ENCODE measurements around the gene MAP4. TPM values are rescaled to one million over a fixed set of nuclear protein-coding genes. Genes with fewer than 3 reads are reported as not detected.

The MAP4 gene
- total and polyA plus RNA-seq, 4 donors = 110 to 467 (median 266) TPM

DNA sequence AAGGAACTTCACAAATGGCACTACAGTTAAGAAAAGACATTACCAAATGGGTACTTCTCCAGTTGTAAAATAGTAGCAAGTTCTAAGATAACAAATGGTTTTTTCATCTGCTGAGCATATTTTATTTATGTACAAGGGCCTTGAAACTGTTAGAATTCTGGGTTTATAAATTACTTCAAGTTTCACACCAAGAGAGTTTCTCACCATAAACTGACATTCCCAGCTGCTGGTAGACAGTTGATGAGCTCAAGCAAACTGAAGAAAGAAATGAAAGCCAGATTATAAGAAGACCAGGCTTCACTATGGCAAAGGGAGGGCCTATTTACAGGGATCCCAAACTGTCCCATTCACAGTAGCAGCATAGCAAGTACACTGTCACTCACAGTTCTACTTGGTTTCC is 113.5 kb downstream of the MAP4 start:
- intact Hi-C loops (cut with DNase I) = no loop called here
- Histone ChIP-seq H3K4me1 (ENCODE audit: control insufficient read depth in 1 of 2, insufficient read depth in 2 of 2, low read length in 2 of 2) (peaks cover 2% of the 10 kb centered on the region in 2 donors), H3K36me3 (ENCODE audit: control insufficient read depth in 1 of 2, insufficient read depth in 2 of 2, low read length in 1 of 2) (peaks cover 0 to 4% of the 10 kb centered on the region in 2 donors), H3K9me3 (ENCODE audit: control insufficient read depth, low read length) (no peaks in the 10 kb centered on the region), H3K27ac (ENCODE audit: low read depth in 1 of 2, low read length in 2 of 2) (no peak overlapping the region), H3K4me3 (ENCODE audit: low read length in 2 of 2) (no peak overlapping the region), H3K27me3 (ENCODE audit: control insufficient read depth in 1 of 2, insufficient read depth in 2 of 2, low read length in 1 of 2) (no peaks in the 10 kb centered on the region)
- ATAC-seq (ENCODE audit: low FRiP score) (no peak), DNase-seq (no peak)

DNA sequence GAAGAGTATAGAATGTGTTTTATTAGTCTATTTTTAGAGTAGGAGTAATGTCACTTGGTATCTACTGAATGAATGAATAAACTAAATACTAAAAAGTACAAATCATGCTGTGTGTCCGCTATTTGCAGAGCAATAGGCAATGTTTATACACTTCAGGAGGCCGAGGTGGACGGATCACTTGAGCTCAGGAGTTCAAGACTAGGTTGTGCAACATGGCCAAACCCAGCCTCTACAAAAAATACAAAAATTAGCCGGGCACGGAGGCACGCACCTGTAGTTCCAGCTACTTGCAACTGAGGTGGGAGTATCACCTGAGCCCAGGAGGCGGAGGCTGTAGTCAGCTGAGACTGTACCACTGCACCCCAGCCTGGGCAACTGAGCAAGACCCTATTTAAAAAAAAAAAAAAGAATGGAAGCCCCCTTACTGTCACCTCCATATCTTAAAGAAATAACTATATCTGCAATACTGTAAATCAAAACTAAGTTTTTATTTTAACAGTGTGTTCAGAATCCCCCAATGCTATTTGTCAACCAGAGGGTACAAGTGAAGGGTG is 114.9 kb downstream of the MAP4 start:
- intact Hi-C loops (cut with DNase I) = no loop called here
- H3K27ac ChIP-seq (ENCODE audit: low read depth in 1 of 2, low read length in 2 of 2) = no peak overlapping the region
- H3K27me3 ChIP-seq (ENCODE audit: control insufficient read depth in 1 of 2, insufficient read depth in 2 of 2, low read length in 1 of 2) = no peaks in the 10 kb centered on the region
- 55 to 56% methylated on average over 7 of the region's 7 CpGs for WGBS, 2 donors
- H3K9me3 ChIP-seq (ENCODE audit: control insufficient read depth, low read length) = no peaks in the 10 kb centered on the region
- no peak overlapping the region for H3K4me3 ChIP-seq (ENCODE audit: low read length in 2 of 2)
- H3K36me3 ChIP-seq (ENCODE audit: control insufficient read depth in 1 of 2, insufficient read depth in 2 of 2, low read length in 1 of 2) = peaks cover 0 to 2% of the 10 kb centered on the region in 2 donors
- H3K4me1 ChIP-seq (ENCODE audit: control insufficient read depth in 1 of 2, insufficient read depth in 2 of 2, low read length in 2 of 2) = peaks cover 2% of the 10 kb centered on the region in 2 donors
- ATAC-seq (ENCODE audit: low FRiP score) (no peak), DNase-seq (no peak)

DNA sequence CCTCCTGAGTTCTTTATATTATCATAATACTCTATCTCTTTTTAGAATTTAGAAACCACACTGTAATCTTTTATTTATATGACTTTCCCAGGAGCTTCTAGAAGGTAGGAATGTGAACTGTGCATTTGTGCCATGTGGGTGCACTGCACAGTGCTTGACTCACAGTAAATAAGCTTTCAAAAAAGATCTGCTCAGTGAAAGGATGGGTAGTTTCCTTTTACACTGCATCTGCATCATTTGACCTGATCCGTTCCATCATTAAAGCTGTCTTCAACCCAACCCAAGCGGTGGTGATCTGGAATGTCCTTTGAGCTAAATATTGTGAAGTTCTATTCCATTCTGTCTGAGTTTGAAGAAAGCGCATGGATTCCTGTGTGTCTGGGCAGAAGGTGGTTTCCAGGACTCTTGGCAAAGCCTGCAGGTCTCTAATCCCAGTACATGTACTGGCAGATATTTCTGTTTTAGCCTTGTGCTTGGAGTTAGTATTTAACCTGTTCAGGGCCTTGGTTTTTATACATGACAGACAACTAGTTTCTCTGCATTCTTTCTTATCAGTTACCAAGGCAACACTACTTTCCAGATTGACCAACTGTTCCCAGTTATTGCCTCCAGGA is 116.6 kb downstream of the MAP4 start:
- peaks cover 0 to 2% of the 10 kb centered on the region in 2 donors for H3K36me3 ChIP-seq (ENCODE audit: control insufficient read depth in 1 of 2, insufficient read depth in 2 of 2, low read length in 1 of 2)
- ATAC-seq (ENCODE audit: low FRiP score) = no peak
- no peak overlapping the region for H3K4me3 ChIP-seq (ENCODE audit: low read length in 2 of 2)
- H3K4me1 ChIP-seq (ENCODE audit: control insufficient read depth in 1 of 2, insufficient read depth in 2 of 2, low read length in 2 of 2) = peaks cover 2% of the 10 kb centered on the region in 2 donors
- intact Hi-C loops (cut with DNase I) = loop anchor here in 1 of 2 donors (5.0 kb wide), 1 partner anchor 93 kb away; no protein-coding TSS in a partner anchor
- no peaks in the 10 kb centered on the region for H3K9me3 ChIP-seq (ENCODE audit: control insufficient read depth, low read length)
- no peaks in the 10 kb centered on the region for H3K27me3 ChIP-seq (ENCODE audit: control insufficient read depth in 1 of 2, insufficient read depth in 2 of 2, low read length in 1 of 2)
- H3K27ac ChIP-seq (ENCODE audit: low read depth in 1 of 2, low read length in 2 of 2) = no peak overlapping the region
- DNase-seq = no peak
- WGBS, 2 donors = 12 to 13% methylated on average over 3 of the region's 3 CpGs

DNA sequence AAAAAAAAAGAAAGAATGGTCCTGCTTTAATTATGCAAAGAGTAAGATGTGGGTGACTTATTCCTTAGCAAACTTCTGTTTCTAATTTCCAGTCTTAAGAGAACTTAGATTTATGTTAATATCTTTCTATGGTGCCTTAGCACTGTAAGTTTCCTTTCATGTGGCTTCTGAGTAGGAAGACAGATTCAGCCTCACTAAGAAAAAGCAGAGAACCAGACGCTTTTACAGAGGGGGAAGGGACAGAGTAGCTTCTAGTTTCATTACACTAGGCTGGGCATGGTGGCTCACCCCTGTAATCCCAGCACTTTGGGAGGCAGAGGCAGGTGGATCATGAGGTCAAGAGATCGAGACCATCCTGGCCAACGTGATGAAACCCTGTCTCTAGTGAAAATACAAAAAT is 118.3 kb downstream of the MAP4 start:
- Histone ChIP-seq H3K36me3 (ENCODE audit: control insufficient read depth in 1 of 2, insufficient read depth in 2 of 2, low read length in 1 of 2) (peaks cover 0 to 2% of the 10 kb centered on the region in 2 donors), H3K4me1 (ENCODE audit: control insufficient read depth in 1 of 2, insufficient read depth in 2 of 2, low read length in 2 of 2) (peaks cover 2% of the 10 kb centered on the region in 2 donors), H3K27me3 (ENCODE audit: control insufficient read depth in 1 of 2, insufficient read depth in 2 of 2, low read length in 1 of 2) (no peaks in the 10 kb centered on the region), H3K27ac (ENCODE audit: low read depth in 1 of 2, low read length in 2 of 2) (no peak overlapping the region), H3K9me3 (ENCODE audit: control insufficient read depth, low read length) (no peaks in the 10 kb centered on the region), H3K4me3 (ENCODE audit: low read length in 2 of 2) (no peak overlapping the region)
- intact Hi-C loops (cut with DNase I) = loop anchor here in 1 of 2 donors (5.0 kb wide), 1 partner anchor 94 kb away; no protein-coding TSS in a partner anchor
- 82 to 86% methylated on average over 3 of the region's 3 CpGs for whole genome bisulfite sequencing, 2 donors
- ATAC-seq (ENCODE audit: low FRiP score) (no peak), DNase-seq (no peak)

DNA sequence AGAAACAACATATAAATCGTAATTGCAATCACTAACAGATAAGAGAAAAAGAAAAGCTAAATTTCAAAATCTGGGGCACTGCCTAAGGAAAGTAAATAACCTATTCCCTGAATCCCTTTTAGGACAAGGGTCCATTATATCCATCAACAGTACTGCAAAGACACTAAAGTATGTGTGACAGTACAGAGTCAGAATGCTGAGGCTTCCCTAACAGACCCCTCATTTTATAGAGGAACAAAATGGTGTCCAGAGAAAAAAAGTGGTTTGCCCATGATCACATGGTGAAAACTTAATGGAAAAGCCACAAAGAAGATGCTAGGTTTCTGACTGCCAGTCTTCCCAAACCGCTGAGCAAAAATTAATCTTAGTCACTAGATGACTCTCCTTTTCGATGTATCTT is 119.5 kb downstream of the MAP4 start:
- Histone ChIP-seq H3K4me1 (ENCODE audit: control insufficient read depth in 1 of 2, insufficient read depth in 2 of 2, low read length in 2 of 2) (peaks cover 2% of the 10 kb centered on the region in 2 donors), H3K9me3 (ENCODE audit: control insufficient read depth, low read length) (no peaks in the 10 kb centered on the region), H3K36me3 (ENCODE audit: control insufficient read depth in 1 of 2, insufficient read depth in 2 of 2, low read length in 1 of 2) (peaks cover 0 to 5% of the 10 kb centered on the region in 2 donors), H3K4me3 (ENCODE audit: low read length in 2 of 2) (no peak overlapping the region), H3K27me3 (ENCODE audit: control insufficient read depth in 1 of 2, insufficient read depth in 2 of 2, low read length in 1 of 2) (no peaks in the 10 kb centered on the region), H3K27ac (ENCODE audit: low read depth in 1 of 2, low read length in 2 of 2) (no peak overlapping the region)
- 87 to 93% methylated on average over 3 of the region's 3 CpGs for WGBS, 2 donors
- DNase-seq (no peak), ATAC-seq (ENCODE audit: low FRiP score) (no peak)
- intact Hi-C loops (cut with DNase I) = loop anchor here in 1 of 2 donors (5.0 kb wide), 1 partner anchor 96 kb away; no protein-coding TSS in a partner anchor

DNA sequence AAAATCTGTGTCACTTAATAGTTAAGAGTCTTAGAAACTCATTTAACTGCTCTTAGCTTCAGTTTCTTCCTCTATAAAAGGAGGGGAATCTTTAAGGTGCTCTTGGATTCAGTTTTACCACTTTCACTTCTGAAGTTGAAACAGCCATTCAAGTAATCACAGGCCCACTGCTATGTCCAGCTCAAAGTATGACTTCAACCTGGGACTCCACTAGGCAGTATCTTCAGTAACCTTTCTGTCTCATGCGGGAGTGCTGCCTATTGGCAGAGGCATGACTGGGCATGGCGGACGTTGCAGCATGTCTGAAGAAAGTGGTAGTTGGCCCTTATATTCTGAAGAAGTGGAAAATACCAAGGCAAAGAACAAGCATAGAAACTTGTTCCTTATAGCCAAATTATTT is 121.0 kb downstream of the MAP4 start:
- ATAC-seq (ENCODE audit: low FRiP score) (no peak), DNase-seq (no peak)
- intact Hi-C loops (cut with DNase I) = loop anchor here in 1 of 2 donors (5.0 kb wide), 1 partner anchor 97 kb away; no protein-coding TSS in a partner anchor
- peaks cover 0 to 3% of the 10 kb centered on the region in 2 donors for H3K36me3 ChIP-seq (ENCODE audit: control insufficient read depth in 1 of 2, insufficient read depth in 2 of 2, low read length in 1 of 2)
- H3K9me3 ChIP-seq (ENCODE audit: control insufficient read depth, low read length) = no peaks in the 10 kb centered on the region
- H3K27me3 ChIP-seq (ENCODE audit: control insufficient read depth in 1 of 2, insufficient read depth in 2 of 2, low read length in 1 of 2) = no peaks in the 10 kb centered on the region
- no peak overlapping the region for H3K4me3 ChIP-seq (ENCODE audit: low read length in 2 of 2)
- H3K27ac ChIP-seq (ENCODE audit: low read depth in 1 of 2, low read length in 2 of 2) = no peak overlapping the region
- WGBS, 2 donors = 69% methylated on average over 3 of the region's 3 CpGs
- H3K4me1 ChIP-seq (ENCODE audit: control insufficient read depth in 1 of 2, insufficient read depth in 2 of 2, low read length in 2 of 2) = no peaks in the 10 kb centered on the region

DNA sequence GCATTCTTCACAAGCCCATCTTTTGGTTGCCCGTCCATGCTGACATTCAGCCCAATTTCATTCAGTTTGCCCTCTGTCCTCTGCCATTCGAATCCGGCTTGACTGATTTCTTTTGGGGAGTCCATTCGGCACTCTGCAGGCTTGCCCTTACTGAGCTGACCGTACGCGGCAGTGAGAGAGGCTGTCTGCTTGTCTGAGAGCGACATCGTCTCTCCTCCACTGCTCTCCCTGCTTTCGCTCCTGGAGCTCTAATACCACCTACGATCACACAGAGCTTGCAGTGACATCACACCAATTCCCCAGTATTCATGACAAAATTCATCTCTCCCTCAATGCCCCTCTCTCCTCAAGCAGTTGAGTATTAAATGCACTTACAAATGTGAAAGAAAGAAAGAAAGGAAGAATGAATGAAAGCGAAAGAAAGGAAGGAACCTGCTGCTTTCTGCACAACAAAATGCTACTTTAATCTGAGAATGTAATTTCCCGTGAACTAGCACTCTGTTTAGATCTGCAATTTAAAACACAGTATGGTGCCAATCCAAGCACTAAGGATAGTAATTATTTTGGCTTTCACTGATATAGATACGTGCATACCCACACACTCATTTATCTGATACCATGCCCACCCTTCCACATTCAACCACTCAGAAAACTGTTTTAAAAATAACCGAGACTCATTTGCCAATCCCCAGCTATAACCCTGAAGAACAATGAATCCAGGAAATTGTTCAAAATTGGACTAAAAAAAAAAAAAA is 123.8 kb downstream of the MAP4 start:
- Histone ChIP-seq H3K9me3 (ENCODE audit: control insufficient read depth, low read length) (no peaks in the 10 kb centered on the region), H3K27me3 (ENCODE audit: control insufficient read depth in 1 of 2, insufficient read depth in 2 of 2, low read length in 1 of 2) (no peaks in the 10 kb centered on the region), H3K4me3 (ENCODE audit: low read length in 2 of 2) (no peak overlapping the region), H3K4me1 (ENCODE audit: control insufficient read depth in 1 of 2, insufficient read depth in 2 of 2, low read length in 2 of 2) (no peaks in the 10 kb centered on the region), H3K36me3 (ENCODE audit: control insufficient read depth in 1 of 2, insufficient read depth in 2 of 2, low read length in 1 of 2) (peaks cover 0 to 3% of the 10 kb centered on the region in 2 donors), H3K27ac (ENCODE audit: low read depth in 1 of 2, low read length in 2 of 2) (peak overlapping the region in 1 of 2 donors; percentile 66)
- DNase-seq = no peak
- intact Hi-C loops (cut with DNase I) = no loop called here
- ATAC-seq (ENCODE audit: low FRiP score) = no peak
- WGBS, 2 donors = 24 to 35% methylated on average over 15 of the region's 15 CpGs

DNA sequence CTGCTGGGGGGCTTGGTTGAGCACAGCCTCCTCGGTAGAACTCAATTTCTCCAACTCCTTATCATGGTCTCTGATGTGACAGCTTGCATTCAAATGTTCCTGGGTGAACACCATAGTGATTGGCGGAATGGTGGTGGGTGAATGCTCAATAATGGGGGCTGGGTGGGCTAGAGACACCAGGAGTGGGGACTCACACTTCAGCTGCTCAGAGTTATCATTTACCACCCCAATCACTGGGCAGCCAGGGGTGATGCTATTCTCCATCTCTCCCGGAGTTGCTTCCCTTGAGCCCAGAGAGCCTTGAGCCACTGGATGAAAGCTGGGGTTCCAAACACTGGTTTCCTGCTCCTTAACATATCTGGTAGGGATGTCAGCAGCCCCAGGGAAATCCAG is 124.6 kb downstream of the MAP4 start:
- Histone ChIP-seq H3K4me3 (ENCODE audit: low read length in 2 of 2) (no peak overlapping the region), H3K4me1 (ENCODE audit: control insufficient read depth in 1 of 2, insufficient read depth in 2 of 2, low read length in 2 of 2) (no peaks in the 10 kb centered on the region), H3K27me3 (ENCODE audit: control insufficient read depth in 1 of 2, insufficient read depth in 2 of 2, low read length in 1 of 2) (no peaks in the 10 kb centered on the region), H3K27ac (ENCODE audit: low read depth in 1 of 2, low read length in 2 of 2) (no peak overlapping the region), H3K9me3 (ENCODE audit: control insufficient read depth, low read length) (no peaks in the 10 kb centered on the region), H3K36me3 (ENCODE audit: control insufficient read depth in 1 of 2, insufficient read depth in 2 of 2, low read length in 1 of 2) (peaks cover 0 to 3% of the 10 kb centered on the region in 2 donors)
- 84 to 86% methylated on average over 3 of the region's 3 CpGs for WGBS, 2 donors
- ATAC-seq (ENCODE audit: low FRiP score) = no peak
- intact Hi-C loops (cut with DNase I) = no loop called here
- no peak for DNase-seq
